ENCODE data around the gene PGF.

Gene PGF

DNA sequence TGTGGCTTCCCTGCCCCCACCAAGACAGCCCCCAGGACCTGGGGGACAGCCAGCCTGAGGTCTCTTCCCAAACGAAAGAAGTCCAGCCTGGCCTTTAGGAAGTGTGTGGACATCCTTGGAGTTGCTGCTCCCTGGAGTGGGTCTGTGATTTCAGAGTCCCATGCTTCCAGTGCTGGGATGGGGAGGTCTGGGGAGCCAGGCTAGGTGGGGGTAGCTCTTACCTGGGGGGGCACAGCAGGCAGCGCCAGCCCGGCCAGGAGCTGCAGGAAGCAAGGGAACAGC lies 509 bp downstream of the PGF start:
- no peak for DNase-seq

DNA sequence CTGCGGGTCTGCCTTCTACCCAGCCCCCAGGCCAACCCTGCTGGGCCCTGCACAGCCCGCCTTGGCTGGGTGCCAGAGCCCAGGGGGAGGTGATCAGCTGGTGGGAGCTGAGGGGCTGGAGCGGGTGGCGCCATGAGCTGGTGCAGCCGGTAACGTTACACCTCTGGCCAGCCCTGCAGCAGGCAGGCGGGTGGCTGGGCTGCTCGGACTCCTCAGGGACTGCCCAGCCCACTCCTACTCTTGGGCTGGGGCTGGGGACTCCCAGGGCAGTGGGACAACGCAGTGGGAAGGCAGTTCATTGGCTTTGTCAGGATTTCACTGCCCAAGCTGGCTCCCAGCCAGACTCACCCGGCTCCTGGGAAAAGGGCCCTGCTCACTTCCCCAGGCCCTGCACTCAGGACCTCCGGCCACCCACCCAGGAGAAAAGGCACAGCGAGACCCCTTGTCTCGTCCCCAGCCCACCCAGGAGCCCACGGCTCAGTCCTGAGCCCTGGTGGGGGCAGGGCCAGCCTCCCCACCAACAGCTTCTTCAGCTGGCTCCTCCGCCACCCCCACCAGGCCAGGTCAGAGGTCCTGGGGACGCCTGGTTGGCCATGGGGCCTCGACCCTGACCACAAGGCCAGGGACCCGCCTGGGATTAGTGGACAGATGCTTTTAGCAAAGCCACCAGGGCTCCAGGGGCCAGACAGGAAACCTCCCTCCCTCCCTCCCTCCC lies 1.0 kb downstream of the PGF start:
- DNase-seq: peak; percentile 67

DNA sequence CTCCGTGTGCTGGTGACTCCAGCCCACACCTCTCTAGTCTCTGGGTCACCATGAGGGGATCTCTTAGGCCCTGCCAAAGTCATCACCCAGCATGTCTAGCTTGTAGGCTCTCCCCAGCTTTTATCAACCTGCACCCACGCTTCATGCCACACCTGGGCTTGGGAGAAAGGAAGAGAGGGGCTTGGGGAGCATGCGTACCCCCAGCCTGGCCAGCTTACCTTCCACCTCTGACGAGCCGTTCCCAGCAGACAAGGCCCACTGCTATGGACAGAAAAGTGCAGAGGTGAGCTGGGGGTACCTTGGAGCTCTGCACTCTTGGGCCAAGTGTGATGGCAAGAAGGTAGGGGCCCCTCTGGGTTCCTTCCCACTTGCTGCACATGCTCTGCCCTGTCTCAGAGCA lies 1.7 kb downstream of the PGF start:
- DNase-seq: peak; percentile 31

DNA sequence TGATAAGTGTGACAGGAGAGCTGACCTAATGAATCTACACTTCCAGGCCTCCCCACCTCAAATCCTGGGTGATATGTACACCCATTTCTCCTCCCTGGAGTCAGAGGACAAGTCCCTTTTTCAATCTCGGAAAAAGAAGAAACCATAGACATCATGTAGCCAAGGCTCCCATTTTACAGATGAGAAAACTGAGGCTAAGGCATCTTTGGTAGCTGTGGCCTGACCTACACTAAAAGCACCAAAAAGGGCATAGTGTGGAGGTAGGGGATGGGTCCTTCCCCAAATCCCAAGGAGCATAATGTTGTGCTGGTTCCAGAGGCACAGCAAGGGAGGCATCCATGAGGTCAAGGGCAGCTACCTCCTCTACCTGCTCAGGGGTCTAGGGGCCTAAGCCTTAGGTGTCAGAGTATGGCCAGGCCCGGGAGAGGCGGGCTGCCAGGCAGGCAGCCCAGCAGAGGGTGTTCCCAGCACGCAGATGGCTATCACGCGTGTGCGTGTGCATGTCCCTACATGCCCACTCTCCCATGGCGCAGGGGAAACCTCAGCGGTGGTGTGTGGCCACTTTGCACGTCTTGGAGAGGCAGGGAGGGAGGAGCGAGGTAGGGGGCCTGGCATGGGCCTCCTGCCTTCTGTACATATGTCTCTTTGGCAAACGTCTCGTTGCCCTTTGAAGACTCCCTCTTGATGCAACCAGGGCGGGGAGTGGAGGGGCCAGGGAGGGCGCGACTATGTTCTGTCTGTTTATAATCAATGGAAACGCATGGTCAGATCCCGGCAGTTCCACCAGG lies 2.5 kb downstream of the PGF start:
- peak; percentile 38 for DNase-seq

DNA sequence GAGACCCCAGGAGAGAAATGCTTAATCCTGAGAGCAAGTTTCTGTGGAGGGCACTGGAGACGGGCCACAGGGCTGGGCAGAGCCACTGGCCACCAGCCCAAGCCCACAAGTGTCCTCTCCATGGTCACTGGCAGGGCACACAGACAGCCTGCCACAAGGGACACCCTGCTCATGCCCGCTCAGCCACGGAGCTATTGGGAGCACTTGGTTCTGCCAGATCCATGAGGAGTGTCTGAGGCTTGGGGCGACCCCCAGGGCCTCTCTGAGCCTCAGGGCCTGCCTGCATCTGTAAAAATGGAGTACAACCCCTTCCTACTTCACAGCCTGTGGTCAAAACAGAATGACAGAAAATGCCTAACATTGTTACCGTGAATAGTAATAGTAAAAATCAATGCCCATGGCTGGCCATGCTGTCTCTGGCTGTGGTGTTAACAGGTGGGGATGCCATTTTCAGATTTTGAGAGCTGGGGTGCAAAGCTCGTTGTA lies 3.2 kb downstream of the PGF start:
- DNase-seq: peak; percentile 18

DNA sequence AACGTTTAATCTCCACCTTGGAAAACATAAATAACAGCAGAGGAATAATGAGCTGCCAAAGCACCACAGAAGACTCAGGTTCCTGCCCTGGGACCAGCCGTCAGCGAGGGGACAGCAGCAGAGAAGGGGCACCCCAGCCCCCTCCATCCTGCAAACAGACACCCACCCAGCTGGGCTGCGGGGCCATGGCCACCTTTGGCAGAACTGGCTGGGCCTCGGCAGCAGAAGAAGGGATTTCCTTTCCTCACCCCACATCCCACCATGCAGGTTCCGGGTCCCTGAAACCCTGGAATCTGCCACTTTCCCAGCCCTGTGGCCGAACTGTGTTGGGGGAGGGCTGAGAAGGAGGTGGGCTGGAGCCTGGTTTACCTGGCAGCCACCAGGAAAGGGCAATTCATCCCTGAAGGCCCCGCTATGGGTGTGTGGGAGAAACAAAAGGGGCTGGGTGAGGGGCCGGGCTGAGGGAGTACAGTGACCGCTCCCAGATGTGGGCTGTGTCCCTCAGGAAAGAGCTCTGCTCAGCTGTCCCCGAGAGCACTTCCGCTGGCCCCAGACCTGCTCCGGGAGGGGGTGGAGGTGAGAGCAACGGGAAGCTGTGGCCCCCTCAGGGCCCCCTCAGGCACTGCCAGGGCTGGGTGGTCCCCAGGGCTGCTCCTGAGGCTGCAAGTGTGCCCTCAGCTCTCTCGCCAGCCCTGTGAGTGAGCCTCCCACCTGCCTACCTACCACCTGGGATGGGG lies 3.8 kb downstream of the PGF start:
- peak; percentile 35 for DNase-seq

DNA sequence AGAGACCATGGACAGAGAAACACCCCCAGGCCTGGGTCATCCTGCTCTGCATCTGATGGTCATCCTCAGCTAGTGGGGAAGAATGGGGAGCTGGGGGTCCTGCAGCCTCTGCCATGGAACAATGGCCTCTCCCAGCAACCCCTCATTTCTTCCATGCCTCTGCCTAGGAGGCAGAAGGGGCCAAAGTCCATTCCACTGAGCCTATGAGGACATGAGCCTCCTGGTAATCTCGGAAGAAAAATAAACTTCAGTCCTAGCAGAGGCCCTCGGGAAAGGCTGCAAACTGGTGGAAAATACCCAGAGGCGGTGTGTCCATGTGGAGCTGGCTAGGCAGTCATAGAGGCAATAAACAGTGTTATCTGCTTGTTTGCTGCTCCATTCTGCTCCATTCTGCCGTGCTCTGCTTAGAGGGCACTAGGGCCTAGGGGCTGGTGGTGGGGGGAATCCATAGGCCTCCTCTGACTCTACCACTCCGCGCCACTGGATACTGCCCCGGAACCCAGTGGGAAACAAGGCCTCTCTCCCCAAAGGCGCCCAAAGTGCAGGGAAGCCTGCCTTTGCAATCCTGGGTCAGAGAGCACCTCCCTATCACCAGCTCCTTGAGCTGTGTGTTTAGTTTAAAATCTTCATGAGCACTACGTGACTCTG lies 4.5 kb downstream of the PGF start:
- DNase-seq: peak; percentile 9

DNA sequence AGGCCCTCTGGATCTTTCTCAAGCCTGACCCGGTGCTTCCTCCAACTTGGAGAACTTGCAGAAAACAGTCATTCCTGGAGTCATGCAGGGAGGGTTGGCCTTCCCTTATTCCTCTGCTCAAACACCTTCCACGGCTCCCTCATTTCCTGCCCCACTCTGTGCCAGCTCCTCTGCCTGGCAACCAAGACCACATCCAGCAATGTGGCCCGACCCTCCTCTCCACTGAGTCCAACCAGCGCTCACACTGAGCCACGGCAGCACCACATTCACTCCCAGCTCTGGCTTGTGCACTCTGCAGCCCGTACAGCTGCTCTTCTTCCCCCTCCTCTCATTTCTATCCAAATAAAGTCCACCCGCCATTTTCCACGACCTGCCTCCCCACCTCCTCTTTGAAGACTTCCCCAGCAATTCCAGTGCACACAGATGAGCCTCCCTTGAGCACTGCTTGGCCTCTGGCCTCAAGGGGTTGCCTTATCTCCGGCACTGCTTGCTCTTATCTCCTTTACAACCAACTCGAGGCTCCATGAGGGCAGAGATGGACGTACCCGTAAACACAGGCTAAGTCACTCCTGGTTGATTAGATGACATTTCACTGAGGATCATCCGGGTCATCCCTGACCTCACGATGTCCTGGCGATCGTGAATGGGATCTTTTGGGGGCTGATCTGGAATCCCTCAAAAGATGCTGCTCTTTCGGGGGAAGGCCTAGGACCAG lies 5.4 kb downstream of the PGF start:
- DNase-seq: peak; percentile 25

DNA sequence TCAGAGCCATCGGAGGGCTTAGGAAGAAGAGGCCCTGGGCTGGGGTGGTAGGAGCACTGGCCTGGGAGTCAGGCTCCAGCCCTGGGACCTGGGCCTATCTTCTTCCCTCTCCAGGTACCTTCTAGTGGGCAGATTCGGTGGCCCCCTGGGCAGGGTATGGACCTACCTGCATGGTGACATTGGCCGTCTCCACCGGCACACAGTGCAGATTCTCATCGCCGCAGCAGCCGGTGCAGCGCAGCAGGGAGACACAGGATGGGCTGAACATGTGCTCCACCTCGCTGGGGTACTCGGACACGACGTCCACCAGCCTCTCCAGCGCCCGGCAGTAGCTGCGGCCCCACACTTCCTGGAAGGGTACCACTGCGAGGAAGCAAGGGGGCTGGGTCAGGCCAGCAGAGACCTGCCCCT lies 6.2 kb downstream of the PGF start:
- DNase-seq: peak; percentile 27

DNA sequence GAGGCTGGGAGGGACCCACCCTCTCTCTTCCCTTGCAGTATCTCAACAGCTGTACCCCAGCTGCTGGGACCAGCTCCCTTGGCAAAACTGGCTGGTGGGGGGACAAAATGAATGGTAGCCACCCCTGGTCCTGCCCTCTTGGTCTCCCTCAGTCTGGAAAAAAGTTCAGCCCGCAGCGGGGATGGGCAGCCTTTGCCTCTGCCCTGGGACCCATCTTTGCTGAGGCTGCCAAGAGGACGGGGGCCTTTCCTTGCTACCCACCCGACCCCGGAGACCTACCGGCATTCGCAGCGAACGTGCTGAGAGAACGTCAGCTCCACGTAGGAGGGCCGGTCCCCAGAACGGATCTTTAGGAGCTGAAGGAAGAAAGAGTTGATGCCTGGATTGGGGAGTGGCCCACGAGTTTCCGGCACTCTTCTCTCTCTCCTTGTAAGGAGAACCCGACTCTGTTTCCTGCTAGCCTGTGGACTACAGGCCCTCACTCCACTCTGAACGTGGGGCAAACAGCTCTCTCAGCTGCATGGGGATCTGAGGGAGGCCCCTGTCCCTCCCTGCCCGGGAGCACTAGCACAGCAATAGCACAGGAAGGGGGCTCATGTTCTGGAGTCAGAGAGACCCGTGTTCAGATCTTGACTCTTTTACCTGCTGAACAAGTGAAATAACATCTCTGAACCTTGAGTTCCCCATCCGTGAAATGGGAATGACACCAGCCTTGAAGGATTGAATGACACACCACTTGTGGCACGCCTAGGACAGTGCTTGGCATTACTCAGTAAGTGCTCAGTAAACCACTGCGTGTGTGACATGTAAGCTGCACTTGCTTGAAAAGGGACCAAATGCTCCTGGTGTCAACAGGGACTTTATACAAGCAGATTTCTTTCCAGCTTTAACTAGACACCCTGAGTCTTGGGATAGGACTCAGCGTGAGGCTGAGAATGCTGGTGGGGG lies 6.9 kb downstream of the PGF start:
- peak; percentile 28 for DNase-seq

DNA sequence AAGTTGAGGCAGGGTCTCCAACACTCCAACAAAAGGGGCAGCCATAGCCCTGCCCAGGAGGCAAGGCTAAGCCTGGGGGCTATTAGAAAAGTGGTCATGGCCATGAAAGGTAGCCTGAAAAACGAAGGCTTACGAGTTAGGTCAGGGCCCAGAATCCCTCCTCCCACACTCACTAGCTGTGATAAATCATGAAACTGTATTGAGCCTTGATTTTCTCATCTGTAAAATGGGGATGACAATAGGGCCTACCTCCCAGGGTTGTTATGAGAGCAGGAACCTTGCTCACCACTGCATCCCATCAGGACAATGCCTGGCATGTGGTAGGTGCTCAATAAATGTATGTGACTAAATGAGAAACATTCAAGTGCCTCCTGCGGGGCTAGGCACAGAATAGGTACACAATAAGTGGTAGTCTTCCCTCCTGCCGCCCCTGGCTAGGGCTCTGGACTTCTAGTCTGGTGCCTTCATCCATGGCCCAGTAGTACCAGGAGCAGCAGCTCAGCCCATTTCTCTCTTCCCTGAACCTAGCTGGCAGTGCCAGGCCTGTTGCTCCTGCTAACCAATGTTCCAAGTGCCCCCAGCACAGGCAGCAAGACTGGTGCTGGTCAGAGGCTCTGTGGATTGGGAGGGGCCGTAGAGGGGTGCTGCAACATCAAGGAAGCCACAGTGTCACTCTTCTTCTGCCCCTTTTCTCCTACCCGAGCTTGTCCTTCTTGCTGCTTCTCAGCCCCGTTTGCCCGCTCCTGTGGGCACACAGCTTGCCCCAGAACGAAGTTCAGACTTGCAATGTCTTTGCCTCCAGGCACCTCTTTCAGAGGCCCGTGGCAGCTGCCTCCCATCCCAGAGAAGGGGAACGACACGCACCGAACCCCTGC lies 7.8 kb downstream of the PGF start:
- DNase-seq: peak; percentile 11

DNA sequence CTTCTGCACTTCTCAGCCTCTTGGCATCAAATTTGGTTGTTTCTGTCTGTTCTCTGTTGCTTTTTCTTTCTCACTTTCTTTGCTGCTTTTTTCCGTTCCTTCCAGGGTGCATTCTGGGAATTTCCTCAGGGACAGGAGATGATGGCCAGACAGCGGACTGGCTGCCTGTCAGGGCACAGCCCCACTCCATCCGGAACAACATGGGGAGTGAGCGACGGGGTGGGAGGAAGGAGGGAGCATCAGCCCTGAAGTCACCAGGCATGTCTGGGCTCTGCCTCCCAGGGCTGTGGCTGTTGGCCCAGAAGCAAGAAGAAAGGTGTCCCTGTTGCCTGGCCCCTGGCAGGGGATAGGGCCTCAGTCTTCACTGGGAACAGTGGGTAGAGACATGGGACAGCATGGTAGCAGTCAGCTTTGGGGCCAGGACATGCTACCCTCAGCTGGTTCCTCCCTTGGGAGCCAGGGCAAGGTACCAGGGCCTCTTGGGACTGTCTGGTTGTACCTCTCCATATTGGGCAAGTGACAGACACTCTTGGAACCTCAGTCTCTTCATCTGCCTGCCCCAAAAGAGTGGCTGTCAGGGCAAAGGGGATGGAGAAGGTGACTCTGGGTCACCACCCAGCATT lies 8.6 kb downstream of the PGF start:
- DNase-seq: peak; percentile 29

DNA sequence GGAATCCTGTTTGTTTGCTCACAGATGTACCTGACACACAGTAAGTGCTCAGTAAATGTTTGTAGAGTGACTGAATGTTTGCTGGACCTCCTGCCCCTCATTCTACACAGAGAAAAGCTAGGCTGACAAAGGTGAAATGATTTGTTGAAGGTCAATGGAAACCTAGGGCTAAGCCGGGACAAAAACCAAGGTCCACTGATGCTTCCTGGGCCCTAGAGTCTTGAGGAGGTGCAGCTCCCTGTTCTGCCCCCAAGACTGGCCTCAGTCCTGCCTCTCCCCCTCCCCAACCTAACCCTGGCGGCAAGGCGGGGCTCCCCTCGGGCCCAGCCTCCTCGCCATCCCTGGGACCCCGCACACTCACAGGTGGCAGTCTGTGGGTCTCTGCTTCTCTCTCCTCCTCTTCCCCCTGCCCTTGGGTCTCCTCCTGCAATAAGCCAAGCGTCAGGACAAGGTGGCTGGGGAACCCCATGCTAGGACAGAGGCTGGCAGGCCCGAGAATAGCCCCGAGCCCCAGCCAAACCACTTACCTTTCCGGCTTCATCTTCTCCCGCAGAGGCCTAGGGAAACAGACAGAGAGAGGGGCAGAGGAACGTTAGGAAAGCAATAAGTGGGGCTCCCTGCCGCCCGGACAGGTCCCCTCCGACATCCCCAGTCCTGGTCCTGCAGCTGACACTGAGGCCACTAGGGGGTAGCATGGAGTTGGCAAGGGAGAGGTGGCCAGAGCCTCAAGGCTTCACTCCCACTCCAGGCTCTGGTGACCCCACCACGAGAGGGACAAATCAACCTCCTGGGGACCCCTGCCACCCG lies 9.3 kb downstream of the PGF start:
- peak; percentile 86 for DNase-seq

DNA sequence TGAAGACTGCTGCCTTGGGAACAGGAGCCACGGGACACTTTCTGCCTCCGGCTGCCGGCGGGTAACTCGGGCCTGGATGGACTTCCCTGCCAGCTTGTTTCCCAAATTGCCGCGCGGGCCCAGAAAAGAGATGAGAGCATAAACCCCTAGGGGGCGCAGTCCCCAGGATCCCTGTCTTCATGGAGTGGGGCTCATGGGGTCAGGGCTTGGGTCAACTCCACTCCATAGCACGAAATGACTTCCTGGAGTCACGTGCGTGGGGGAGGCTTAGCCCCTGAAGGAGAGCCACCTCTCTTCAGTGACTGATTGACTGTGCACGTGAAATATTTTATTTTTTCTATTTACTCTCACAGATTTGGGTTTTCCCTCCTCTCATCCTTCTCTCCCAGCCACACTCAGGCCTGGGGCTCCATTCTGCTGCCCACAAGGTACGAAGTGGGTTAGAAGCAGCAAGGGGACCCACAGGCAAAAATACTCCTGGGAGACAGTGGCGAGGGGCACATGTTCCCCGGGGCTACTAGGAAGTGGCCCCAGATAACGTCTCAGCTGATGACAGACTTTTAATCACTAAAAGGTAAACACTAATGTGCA lies 10.0 kb downstream of the PGF start:
- peak; percentile 32 for DNase-seq

DNA sequence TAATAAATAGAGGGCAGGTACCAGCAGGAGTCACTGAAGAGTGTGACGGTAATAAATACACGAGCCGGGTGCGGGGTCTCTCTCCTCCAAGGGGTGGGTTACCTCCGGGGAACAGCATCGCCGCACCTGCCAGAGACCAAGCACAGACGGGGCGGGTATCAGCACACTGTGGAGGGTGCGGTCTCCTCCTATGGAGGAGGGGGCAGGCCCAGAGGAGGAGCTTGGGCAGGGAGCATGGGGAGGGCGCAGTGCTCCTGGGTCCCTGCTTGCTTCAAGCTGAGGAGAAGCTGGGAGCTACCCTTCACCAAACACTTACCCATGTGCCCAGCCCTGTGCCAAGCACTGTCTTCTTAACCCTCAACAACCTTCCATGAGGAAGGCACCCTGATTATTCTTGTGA lies 12.8 kb downstream of the PGF start:
- peak; percentile 15 for DNase-seq

DNA sequence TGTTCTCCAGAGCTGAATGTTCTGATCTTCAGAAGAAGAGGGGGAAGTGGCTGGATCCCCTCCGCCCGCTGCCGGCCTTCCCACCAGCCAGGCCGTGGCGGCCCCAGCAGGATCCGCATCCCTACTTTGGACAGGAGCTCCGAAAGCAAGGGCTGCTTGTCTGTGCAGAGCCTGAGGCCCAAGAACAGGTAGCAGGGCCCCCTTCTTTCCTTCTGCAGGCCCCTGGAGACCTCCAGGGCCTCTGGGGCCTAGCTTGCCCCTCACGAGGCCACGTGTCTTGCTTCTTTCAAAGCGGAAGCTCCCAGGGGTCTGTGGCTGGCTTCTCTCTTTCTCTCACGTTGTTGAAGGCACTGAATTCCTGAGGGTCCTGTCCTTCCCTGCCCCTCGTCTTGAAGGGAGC lies 13.2 kb downstream of the PGF start:
- peak; percentile 32 for DNase-seq

DNA sequence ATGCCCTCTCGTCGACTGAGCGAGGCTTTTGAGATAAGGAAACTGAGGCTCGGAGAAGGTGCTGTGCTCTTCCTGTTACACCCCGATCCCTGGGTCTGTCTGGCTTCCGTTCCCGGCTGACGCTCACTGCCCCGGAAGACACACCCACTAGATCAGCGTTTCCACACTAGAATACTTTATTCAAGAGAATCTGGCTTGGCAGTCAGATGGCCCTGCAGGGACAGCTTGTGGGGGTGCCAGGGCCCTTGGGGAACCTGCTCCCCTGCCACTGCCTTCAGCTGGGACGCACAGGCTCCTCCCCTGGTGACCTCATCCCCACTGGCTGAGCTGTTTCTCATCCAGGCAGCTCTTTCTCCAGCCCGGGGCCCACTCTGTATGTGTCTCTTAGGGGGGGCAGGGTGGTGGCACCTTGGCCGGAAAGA lies 13.7 kb downstream of the PGF start:
- DNase-seq: peak; percentile 26

DNA sequence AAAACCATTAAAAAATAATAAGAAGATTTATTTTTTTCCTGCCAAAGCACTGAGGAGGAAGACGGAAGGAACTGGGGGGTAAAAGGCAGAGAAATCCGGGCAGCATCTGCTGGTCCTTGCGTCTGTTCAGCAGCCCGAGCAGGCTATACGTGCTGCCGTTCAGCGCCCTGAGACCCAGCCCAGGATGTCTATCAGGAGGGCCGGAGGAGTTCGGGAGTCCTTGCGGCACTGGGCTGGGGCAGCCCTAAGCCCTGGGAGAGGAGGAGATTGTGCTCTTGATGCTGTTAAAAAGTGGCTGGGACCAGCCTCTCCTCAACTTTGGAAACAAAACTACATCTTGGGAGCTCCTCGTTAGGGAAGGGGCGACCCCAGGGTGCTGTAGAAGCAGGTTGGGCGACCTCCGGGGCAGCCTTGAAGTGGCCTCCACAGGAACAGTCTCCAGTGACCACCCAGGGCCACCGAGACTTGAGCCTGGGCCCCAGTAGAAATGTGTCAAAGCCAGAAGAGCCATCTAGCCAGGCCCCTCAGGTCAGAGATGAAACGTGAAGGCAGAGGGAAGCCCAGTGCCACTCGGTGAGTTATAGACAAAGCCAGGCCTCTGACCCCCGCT lies 14.3 kb downstream of the PGF start:
- DNase-seq: peak; percentile 20

All from left hindlimb (tissue), 1 donor.